B cell (primary cell): ENCODE results near the gene GASK1A. TPM values are rescaled to one million over a fixed set of nuclear protein-coding genes. Genes with fewer than 3 reads are reported as not detected.

Source experiments
- ATAC-seq: fragments of 200-7000 bp; cut with Tn5 transposase; one replicate; pipeline ENCODE4 v1.10.0; 2021; ENCODE audit warnings: low read depth, mild to moderate bottlenecking, moderate number of reproducible peaks, moderate library complexity
- CTCF ChIA-PET: fragments of 350-600 bp; sonication (Branson Sonifier 250); formaldehyde crosslinking; loops from one replicate; lab custom pipeline; 2021; ENCODE audit warnings: antibody characterized with exemption, inconsistent platforms; lab: Charles Lee
- POLR2A ChIA-PET: fragments of 350-600 bp; sonication (Branson Sonifier 250); formaldehyde crosslinking; loops from one replicate; lab custom pipeline; 2021; ENCODE audit warnings: antibody characterized with exemption; lab: Charles Lee
- DNase-seq: peaks from one replicate; pipeline ENCODE4 v3.0.0; 2013
- H2AFZ ChIP-seq: 2 replicates; pipeline ENCODE4 v1.6.1; 2012; ENCODE audit warnings: mild to moderate bottlenecking, low read depth, low read length; ENCODE audit not compliant: insufficient read depth, poor library complexity, severe bottlenecking
- H3K27ac ChIP-seq, 2 donors: 1 replicate in 1 of 2; 2 replicates in 1 of 2; pipeline ENCODE4 v1.5.1; 2012 to 2013; ENCODE audit warnings: low read length in 2 of 2, mild to moderate bottlenecking in 2 of 2, moderate library complexity in 1 of 2
- H3K27me3 ChIP-seq, 4 experiments: fragments of 200-600 bp in 1 of 4; sonication (generic) in 1 of 4; replicated peaks in 1 of 4; 1 replicate in 2 of 4; 2 replicates in 2 of 4; pipeline versions ENCODE4 v1.6.1 to v1.7.0; 2013 to 2016; ENCODE audit warnings: low read length in 3 of 4, mild to moderate bottlenecking in 2 of 4, mixed read lengths in 1 of 4, moderate library complexity in 1 of 4; ENCODE audit not compliant: insufficient read depth in 4 of 4, control insufficient read depth in 3 of 4; ENCODE audit errors: control extremely low read depth in 1 of 4
- H3K36me3 ChIP-seq, 2 experiments: replicated peaks in 1 of 2; 1 replicate in 1 of 2; 2 replicates in 1 of 2; pipeline versions ENCODE4 v1.6.1 to v1.7.1; 2013; ENCODE audit warnings: low read length in 1 of 2; ENCODE audit not compliant: insufficient read depth in 2 of 2, control insufficient read depth in 1 of 2; ENCODE audit errors: control extremely low read depth in 1 of 2, extremely low read depth in 1 of 2
- H3K4me1 ChIP-seq, 2 donors: fragments of 200-600 bp in 1 of 2; sonication (generic) in 1 of 2; 1 replicate in 1 of 2; 2 replicates in 1 of 2; pipeline versions ENCODE4 v1.5.1 to v1.6.1; 2013 to 2017; ENCODE audit warnings: low read length in 2 of 2; ENCODE audit not compliant: control insufficient read depth in 2 of 2, insufficient read depth in 2 of 2
- H3K4me2 ChIP-seq: replicated peaks from 2 replicates; pipeline ENCODE3; 2012; ENCODE audit warnings: mild to moderate bottlenecking, low read depth, low read length; ENCODE audit not compliant: poor library complexity, severe bottlenecking
- H3K4me3 ChIP-seq, 5 experiments: fragments of 200-600 bp in 1 of 5; sonication (generic) in 1 of 5; 1 replicate in 3 of 5; 2 replicates in 2 of 5; pipeline versions ENCODE4 v1.5.1 to v1.7.0; 2011 to 2016; ENCODE audit warnings: low read length in 4 of 5, mild to moderate bottlenecking in 4 of 5, low read depth in 2 of 5, control low read depth in 1 of 5, moderate library complexity in 1 of 5; ENCODE audit not compliant: insufficient read depth in 1 of 5; ENCODE audit errors: control extremely low read depth in 1 of 5, extremely low read depth in 1 of 5
- H3K79me2 ChIP-seq: fragments of 200-600 bp; sonication (generic); one replicate; pipeline ENCODE4 v1.6.0; 2016; ENCODE audit warnings: low read length; ENCODE audit not compliant: control insufficient read depth, insufficient read depth
- H3K9ac ChIP-seq: fragments of 200-600 bp; sonication (generic); 2 replicates; pipeline ENCODE4 v1.6.1; 2017; ENCODE audit warnings: mild to moderate bottlenecking, low read length, moderate library complexity
- H3K9me3 ChIP-seq, 3 donors: one replicate each; pipeline versions ENCODE4 v1.6.1 to v1.7.1; 2013; ENCODE audit warnings: low read length in 2 of 3; ENCODE audit not compliant: control insufficient read depth in 2 of 3, insufficient read depth in 1 of 3; ENCODE audit errors: control extremely low read depth in 1 of 3
- H4K20me1 ChIP-seq: 2 replicates; pipeline ENCODE4 v1.6.0; 2012; ENCODE audit warnings: mild to moderate bottlenecking, low read length; ENCODE audit not compliant: insufficient read depth, control insufficient read depth, poor library complexity, severe bottlenecking
- H3K27ac Mint-ChIP-seq: one replicate; pipeline ENCODE4 v1.8.0; 2021; ENCODE audit warnings: mixed read lengths
- H3K27me3 Mint-ChIP-seq: one replicate; pipeline ENCODE4 v1.8.0; 2021; ENCODE audit warnings: mixed read lengths
- H3K4me1 Mint-ChIP-seq: one replicate; pipeline ENCODE4 v1.8.0; 2021; ENCODE audit warnings: mixed read lengths
- H3K4me3 Mint-ChIP-seq: one replicate; pipeline ENCODE4 v1.8.0; 2021; ENCODE audit warnings: mixed read lengths
- H3K9me3 Mint-ChIP-seq: one replicate; pipeline ENCODE4 v1.8.0; 2022; ENCODE audit warnings: mixed read lengths; ENCODE audit not compliant: insufficient read depth
- EZH2 ChIP-seq: IDR thresholded peaks from 2 replicates; pipeline ENCODE4 v1.6.1; 2012; ENCODE audit warnings: borderline replicate concordance, low read depth, mild to moderate bottlenecking, moderate library complexity, low read length; ENCODE audit not compliant: insufficient read depth, poor library complexity, severe bottlenecking
- WGBS: methylation state at CpG from one replicate; pipeline ENCODE4 v1.1.5; 2013; ENCODE audit warnings: missing lambda C conversion rate; ENCODE audit not compliant: insufficient coverage; 5-methylcytosine and 5-hydroxymethylcytosine counted together
- intact Hi-C: fragments of 100-400 bp; cut with micrococcal nuclease; formaldehyde crosslinking; loops from one replicate; pipeline ENCODE4 v1.10.0; 2022
- polyA plus RNA-seq: library from polyadenylated mRNA; depleted of rRNA; stranded (reverse); fragments of >200 nt; gene quantifications from 2 replicates; pipeline ENCODE4 v1.2.3, GENCODE V29; 2012
- total RNA-seq, 2 donors: library from RNA; stranded (reverse); fragments of 120-200 nt in 1 of 2; gene quantifications; 1 replicate in 1 of 2; 2 replicates in 1 of 2; pipeline versions ENCODE4 v1.2.3 to v1.2.4, GENCODE V29; 2013 to 2022
- TF ChIP-seq, protein P1 (sequence below): fragments of 200-600 bp; IDR thresholded peaks from one replicate; pipeline ENCODE4 v1.8.0; 2022; ENCODE audit warnings: antibody characterized with exemption, mild to moderate bottlenecking

GASK1A gene
- total and polyA plus RNA-seq, 2 donors (not counting 1 experiment from before 2014, with no cell fraction given): not detected

DNA sequence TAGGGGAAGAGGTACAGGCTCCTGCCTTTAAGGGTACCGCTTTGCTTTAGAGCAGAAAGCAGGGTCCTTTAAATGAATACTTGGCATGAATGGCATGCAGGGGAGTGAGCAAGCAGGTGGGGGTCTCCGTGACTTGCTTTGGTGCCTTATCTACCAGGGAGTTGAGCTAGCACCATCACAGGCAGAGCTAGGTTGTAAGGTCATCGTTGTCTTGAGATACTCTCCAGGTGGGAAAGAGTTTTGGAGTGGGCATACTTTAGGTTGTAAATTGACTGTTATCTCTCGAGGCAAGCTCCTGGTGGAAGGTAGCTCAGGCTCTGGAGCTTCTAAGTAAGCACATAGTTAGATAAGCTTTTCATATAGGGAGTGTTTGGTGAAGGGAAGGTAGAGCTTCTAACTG, 5.6 kb downstream of the GASK1A start:
- Histone ChIP-seq H3K9me3 (peaks cover 0 to 3% (median 0%) of the 10 kb centered on the region in 3 donors), H2AFZ (no peak overlapping the region), H3K4me1 (peaks cover 1% of the 10 kb centered on the region in 2 donors), H3K79me2 (no peaks in the 10 kb centered on the region), H3K4me3 (no peak overlapping the region), H3K27ac (no peak overlapping the region), H3K4me2 (no peak overlapping the region), H3K27me3 (peaks cover 0 to 15% (median 5%) of the 10 kb centered on the region in 4 experiments), H4K20me1 (no peaks in the 10 kb centered on the region), H3K9ac (no peak overlapping the region), H3K36me3 (no peaks in the 10 kb centered on the region)
- TF ChIP-seq, protein P1, sequence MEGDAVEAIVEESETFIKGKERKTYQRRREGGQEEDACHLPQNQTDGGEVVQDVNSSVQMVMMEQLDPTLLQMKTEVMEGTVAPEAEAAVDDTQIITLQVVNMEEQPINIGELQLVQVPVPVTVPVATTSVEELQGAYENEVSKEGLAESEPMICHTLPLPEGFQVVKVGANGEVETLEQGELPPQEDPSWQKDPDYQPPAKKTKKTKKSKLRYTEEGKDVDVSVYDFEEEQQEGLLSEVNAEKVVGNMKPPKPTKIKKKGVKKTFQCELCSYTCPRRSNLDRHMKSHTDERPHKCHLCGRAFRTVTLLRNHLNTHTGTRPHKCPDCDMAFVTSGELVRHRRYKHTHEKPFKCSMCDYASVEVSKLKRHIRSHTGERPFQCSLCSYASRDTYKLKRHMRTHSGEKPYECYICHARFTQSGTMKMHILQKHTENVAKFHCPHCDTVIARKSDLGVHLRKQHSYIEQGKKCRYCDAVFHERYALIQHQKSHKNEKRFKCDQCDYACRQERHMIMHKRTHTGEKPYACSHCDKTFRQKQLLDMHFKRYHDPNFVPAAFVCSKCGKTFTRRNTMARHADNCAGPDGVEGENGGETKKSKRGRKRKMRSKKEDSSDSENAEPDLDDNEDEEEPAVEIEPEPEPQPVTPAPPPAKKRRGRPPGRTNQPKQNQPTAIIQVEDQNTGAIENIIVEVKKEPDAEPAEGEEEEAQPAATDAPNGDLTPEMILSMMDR: no peak
- TF ChIP-seq EZH2: no peak
- no peak for DNase-seq
- Mint-ChIP-seq H3K27ac (no peak overlapping the region), H3K4me3 (no peak overlapping the region), H3K27me3 (peaks cover 51% of the 10 kb centered on the region), H3K4me1 (peaks cover 4% of the 10 kb centered on the region), H3K9me3 (no peaks in the 10 kb centered on the region)
- ATAC-seq: no peak
- WGBS: 62% methylated on average over 4 of the region's 4 CpGs
- ChIA-PET POLR2A (no interaction called here), CTCF (no interaction called here)
- intact Hi-C loops: no loop called here

DNA sequence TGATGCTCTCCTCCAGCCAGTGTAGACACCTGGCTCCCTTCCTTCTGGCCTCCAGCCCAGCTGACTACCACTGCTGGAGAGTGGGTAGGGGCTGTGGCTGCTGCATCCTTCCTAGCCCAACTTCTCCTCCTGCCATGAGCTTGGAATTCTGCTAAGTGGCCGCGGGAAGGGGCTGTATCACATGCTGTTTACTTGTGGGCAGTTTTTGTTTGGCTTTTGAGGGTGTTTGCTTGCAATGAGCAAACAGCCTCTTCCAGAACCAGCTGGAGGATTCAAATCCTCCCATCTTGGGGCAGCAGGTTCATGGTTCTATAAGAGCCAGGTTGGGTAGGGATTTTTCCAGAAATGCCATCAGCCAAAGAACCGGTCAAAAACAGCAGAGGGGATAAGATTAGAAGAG, 9.0 kb downstream of the GASK1A start:
- Histone ChIP-seq H4K20me1 (no peaks in the 10 kb centered on the region), H3K27ac (no peak overlapping the region), H3K9me3 (no peaks in the 10 kb centered on the region), H3K9ac (no peak overlapping the region), H2AFZ (no peak overlapping the region), H3K4me1 (no peaks in the 10 kb centered on the region), H3K79me2 (no peaks in the 10 kb centered on the region), H3K4me2 (no peak overlapping the region), H3K36me3 (no peaks in the 10 kb centered on the region), H3K4me3 (no peak overlapping the region), H3K27me3 (no peaks in the 10 kb centered on the region)
- ATAC-seq (no peak), DNase-seq (no peak)
- no peaks in the 10 kb centered on the region for H3K4me1 Mint-ChIP-seq
- H3K4me3 Mint-ChIP-seq: no peak overlapping the region
- ChIA-PET POLR2A (no interaction called here), CTCF (no interaction called here)
- no peaks in the 10 kb centered on the region for H3K9me3 Mint-ChIP-seq
- intact Hi-C loops: no loop called here
- H3K27ac Mint-ChIP-seq: no peak overlapping the region
- no peak for TF ChIP-seq EZH2
- TF ChIP-seq, protein P1: no peak
- 100% methylated on average over 1 of the region's 3 CpGs for WGBS
- peaks cover 42% of the 10 kb centered on the region for H3K27me3 Mint-ChIP-seq
